Right kidney (tissue), 1 donor: Measurements from ENCODE around the gene C19orf12.
"Not testable (repeated sequence)": the region's sequence is repeated elsewhere in the genome, so short reads cannot be mapped to it uniquely, and the experiment has no call there.

Source experiments
- DNase-seq: peaks from one replicate; pipeline ENCODE4 v3.0.0-alpha.2; 2016

The C19orf12 gene

DNA sequence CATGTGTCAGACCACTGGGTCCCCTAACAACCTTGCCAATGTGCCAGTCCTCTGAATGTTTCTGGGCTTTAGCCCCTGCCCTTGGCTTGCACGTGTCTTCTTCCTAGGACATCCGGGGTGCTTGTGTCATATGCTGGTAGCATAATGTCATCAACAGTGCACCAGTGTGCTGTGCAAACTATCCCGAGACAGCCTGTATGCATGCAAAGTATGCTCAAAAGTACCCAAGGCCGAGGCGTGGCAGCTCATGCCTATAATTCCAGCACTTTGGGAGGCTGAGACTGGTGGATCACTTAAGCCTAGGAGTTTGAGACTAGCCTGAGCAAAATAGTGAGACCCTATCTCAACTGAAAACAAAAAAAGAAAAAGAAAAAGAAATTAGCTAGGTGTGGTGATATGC lies 20.8 kb upstream of the C19orf12 start:
- no peak for DNase-seq

DNA sequence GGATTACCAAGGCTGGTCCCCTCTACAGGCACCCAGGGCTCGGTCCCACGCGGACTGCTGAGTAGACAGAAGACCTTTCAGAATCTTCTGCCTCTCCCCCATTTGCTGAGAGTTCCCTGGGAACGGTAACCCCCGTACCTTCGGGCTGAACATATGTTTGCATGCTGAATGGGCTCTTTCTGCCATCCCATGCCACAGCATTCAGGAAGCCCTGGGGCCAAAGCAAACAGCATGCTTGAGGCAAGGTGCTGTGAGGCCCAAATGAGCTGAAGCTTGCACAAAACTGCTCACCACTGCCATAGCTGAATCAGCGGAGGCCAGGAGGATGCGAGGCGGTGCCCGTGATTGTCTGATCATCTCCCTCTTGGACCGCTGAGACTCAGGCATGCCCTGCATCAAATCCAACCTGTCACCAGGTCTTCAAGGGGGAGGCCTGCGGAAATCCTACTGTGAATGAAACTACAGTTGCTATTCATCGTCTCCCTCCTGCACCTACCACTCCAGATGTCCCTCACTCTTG lies 16.3 kb upstream of the C19orf12 start:
- DNase-seq = no peak

DNA sequence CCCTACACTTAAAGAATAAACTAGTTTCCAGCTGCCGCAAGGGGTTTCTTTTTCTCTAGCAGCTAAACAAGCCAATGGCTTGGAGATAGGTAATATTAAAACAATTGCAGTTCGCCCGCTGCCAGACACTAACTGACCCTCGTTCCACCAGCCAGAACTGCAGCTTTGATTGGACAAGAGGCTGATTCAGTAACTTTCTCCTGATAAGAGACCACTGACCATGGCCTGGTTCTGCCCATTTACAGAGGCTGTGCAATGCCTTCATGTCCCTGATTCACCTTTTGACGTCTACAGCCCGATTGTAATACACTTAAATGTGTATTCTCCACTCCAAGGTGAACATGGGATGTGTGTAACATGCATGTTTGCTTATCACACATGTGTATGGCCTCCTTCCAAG lies 12.8 kb upstream of the C19orf12 start:
- DNase-seq = no peak

DNA sequence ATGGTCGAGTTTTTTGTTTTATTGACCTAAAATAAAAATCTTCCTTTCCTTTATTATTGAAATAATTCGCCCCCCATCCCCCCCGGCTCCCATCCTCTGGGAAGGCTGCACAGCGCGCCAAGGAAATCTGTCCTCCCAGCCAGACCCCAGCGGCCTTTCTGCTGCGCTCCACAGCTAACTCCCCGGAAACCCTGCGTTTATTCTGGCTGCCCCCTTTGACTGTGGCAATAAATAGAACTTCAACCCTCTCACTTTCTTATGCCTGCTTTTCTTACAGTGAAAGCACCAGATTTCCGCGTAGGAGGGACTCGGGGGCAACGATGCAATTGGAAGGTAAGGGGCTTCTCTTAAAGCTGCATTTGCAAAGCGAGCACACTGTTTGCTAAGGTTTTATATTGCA lies 9.7 kb upstream of the C19orf12 start:
- peak; percentile 35 for DNase-seq

DNA sequence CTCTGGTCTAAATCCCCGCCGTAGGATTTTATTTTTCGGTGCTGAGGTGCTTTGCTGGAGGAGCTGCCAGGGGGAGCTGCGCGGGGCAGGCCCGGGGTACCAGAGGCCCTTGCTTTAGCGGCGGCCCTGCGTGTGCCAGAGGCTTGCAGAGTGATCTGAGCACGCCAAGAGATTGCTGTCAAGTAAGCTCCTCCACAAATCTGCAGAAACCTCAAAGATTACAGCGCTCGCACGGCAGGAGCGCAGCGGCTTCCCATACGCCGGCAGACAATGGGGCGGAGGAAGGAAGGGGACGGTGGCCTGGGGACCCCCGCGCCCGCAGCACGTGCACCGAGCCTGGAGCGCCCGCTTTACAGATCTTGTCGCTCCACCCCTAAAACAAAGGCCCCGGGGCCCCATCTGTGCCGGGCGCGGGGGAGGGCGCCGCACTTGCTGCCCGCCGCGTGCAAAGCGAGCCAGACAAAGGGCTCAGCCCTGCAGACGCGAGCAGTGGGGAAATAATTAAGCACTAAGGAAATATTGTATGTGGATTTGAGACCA lies 9.1 kb upstream of the C19orf12 start:
- DNase-seq = peak; percentile 79

DNA sequence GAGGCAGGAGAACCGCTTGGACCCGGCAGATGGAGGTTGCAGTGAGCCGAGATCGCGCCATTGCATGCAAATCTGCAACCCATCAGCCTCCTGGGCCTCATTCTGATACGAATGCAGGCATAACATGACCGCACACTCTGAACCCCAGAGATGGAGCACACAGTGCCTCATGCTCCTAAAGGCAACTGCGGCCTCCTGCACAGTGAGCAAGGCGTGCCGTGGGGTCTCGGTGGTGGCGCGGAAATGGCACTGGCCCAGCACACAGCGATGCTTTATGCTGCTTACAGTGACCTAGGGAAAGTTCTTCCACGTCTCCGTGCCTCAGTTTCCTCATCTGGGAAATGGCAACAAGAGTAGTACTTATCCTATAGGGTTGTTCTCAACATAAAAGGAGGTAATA lies 2.0 kb upstream of the C19orf12 start:
- no peak for DNase-seq

DNA sequence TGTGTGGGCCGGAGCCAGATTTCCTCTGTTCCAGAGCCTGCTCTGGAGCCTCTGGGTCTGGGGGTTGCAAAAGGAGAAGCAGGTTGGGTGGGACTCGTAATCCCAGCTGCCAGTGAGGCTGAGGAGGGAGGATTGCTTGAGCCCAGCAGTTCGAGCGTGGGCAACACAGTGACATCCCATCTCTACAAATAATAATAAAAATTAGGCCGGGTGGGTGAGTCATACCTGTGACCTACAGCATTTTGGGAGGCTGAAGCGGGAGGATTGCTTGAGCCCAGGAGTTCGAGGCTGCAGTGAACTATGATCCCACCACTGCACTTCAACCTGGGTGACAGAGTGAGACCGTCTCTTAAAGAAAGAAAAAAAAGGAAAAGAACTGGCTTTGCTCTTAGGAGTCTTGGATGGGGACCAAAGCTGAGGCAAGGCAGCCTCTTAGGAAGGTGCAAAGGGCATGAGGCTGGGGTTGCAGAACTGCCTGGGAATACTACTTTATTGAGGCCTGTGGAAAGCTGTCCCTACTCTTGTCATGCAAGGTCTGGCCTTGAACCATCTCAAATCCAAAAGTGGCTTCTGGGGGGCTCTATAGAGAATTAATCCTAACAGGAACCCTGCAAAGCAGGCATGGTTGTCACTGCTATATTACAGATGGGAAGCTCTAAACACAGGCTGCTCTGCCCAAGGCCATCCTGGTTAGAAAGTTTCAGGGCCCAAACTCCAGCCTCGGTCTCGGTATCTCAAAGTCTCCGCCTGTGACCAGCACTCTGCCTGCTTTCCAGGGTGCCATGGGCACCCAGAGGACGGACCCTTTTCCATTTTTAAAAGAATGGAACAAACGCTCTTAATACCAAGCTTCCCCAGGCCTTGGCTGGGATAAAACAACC lies 880 bp upstream of the C19orf12 start:
- DNase-seq = no peak

DNA sequence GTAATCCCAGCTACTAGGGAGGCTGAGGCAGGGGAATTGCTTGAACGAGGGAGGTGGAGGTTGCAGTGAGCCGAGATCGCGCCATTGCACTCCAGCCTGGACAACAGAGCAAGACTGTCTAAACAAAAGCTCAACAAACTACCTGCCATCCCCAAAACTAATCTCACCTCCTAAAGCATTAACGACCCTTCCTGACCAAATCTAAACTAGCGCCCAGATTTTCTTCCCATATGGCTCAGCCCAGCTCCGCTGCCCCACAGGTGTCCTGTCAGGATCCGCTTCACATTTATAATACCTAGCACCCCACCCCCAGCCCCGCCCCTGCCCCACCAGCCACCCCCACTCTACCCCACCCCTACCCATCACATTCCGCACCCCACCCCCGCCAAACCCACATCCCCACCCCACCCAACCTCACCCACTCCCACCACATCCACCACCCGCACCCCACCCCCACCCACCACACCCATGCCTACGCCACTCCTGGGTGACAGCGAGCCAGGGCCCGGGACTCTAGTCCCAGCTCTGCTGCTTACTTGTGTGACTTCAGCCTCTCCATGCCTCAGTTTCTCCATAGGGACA lies 599 bp downstream of the C19orf12 start:
- DNase-seq = no peak

DNA sequence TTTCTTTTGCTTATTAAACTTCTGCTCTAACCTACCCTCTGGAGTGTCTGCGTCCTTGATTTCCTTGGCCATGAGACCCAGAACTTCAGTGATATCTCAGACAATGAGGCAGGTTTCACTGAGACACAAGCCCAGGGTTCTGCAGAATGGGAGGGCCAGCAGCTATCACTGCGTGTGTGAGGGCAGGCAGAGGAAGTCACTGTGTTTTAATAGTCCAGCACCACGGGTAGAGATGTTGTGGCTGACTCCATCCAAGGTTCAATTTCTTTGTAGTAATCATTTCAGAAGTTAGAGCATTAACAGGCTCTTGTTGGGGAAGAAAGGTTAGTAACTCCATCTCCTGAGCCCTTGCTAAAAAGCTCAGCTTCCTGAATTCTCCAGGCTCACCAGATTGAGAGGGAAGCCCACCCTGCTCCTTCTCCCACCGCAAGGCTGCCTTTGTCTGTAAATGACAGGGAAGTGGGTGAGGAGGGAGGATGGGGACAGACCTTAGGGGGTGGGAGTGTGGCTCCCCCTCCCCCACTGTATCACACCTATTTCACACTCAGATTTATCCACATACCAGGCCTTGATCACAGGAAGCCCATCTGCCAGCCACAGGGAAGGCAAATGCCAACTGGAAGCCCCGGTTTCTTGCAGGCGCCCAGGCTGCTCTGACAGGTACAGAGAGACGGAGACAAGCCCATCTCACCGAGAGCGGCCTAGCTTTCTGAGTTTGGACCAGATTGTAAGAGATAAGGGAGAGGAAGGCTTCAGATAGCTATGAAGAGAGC lies 2.1 kb downstream of the C19orf12 start:
- no peak for DNase-seq

DNA sequence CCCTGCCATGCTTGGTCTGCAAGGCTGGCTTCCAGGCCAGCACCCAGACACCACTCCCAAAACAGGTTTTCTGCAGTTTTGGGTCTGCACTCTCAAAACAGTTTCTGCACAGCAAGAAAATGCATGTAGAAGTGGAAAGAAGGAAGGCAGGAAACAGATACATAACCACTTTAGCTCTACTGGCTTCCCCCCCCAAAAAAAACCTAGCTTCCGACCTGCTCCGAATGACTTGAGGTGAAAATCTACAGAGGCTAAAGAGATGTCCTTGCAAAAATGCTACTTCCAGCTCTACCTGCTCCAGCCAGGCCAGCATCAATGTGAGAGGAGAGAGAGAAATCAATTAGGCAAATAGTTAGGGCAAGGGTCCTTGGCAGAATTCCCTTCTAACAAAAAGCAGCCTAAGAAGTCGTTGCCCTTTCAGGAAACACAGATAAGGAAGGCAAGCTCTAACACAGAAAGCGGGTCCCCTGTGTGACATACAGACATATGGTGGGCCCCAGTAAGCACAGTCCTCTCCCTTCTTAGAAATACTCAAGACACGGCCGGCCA lies 3.4 kb downstream of the C19orf12 start:
- no peak for DNase-seq

DNA sequence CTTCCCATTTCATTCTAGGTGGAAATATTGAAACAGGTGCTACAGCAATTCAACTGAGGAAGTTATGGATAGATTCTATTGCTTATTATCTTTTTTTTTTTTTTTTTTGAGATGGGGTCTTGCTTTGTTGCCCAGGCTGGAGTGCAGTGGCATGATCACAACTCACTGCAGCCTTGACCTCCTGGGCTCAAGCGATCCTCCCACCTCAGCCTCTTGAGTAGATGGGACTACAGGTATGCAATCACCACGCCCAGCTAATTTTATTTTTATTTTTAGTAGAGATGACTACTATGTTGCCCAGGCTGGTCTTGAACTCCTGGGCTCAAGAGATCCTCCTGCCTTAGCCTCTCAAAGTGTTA lies 5.6 kb downstream of the C19orf12 start:
- not testable (repeated sequence) for DNase-seq

DNA sequence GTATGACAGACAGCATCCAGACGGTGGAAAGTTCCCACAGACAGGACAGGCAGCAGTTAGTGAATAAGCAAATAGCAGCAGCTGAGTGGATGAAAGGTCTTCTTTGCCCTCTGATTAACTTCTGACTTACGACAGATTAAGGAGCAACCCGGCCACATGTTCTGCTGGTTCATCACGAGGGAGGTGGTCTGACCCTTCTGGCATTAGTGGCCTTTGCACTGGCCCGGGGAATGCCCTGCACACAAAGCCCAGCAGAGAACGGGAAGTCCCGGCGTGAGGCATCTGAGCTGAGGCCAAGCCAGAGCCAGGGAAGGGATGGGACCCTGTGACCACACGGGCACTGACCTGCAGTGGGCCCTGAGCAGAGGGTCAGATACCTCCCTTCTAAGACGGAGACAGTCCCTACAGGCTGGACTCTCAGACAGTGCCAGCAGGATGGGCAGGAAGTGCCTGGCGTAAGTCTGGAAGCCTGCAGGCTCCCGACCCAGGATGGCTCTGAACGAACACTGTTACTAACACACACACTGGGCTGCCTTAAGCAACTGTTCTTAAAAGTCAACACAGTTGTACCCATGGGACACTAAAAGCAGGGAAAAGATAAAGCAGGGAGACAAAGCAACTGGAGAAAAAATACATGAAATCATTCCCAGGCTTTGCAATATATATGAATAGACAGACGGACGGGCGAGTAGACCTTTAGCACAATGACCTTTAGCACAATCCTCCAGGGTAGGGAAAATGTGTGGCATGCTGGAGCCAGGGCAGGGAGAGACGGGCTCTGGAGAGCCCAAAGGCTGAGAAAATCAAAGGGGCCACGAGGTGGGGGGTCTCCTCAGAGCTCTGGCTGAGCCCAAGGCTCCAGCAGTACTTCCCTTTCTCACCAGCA lies 6.3 kb downstream of the C19orf12 start:
- DNase-seq = no peak

DNA sequence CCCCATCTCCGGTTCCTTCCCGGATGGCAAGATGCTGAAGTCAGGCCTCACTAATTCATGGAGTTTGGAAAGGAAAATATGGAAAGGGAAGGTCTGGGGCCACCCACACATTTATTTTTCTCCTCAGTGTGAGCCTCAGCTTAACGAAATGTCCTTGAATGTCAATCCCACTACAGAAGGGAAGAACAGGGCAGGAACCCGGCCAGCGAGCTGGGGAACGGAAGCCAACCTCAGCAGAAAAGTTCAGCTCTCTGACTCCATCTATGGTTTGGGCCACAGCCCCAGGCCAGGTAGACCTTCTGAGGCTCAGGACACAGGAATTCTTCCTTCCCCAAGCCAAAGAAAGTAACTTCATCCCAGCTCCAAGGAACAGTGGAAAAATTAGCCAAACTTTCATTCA lies 8.4 kb downstream of the C19orf12 start:
- DNase-seq = no peak

DNA sequence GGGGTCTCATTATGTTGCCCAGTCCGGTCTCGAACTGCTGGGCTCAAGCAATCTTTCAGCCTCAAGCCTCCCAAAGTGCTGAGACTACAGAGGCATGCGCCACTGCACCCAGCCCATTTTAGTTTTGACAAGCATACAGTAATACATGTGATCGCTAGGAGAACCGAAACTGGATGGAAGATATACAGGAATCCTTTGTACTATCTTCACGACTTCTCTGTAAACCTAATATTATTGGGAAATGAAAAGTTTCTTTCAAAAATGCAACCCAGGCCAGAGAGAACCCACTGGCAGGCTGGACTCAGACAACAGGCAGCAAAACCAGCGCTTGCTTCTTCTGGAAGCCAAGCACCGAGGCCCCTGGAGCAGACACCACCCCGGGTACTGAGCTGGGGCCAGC lies 9.4 kb downstream of the C19orf12 start:
- DNase-seq = no peak

DNA sequence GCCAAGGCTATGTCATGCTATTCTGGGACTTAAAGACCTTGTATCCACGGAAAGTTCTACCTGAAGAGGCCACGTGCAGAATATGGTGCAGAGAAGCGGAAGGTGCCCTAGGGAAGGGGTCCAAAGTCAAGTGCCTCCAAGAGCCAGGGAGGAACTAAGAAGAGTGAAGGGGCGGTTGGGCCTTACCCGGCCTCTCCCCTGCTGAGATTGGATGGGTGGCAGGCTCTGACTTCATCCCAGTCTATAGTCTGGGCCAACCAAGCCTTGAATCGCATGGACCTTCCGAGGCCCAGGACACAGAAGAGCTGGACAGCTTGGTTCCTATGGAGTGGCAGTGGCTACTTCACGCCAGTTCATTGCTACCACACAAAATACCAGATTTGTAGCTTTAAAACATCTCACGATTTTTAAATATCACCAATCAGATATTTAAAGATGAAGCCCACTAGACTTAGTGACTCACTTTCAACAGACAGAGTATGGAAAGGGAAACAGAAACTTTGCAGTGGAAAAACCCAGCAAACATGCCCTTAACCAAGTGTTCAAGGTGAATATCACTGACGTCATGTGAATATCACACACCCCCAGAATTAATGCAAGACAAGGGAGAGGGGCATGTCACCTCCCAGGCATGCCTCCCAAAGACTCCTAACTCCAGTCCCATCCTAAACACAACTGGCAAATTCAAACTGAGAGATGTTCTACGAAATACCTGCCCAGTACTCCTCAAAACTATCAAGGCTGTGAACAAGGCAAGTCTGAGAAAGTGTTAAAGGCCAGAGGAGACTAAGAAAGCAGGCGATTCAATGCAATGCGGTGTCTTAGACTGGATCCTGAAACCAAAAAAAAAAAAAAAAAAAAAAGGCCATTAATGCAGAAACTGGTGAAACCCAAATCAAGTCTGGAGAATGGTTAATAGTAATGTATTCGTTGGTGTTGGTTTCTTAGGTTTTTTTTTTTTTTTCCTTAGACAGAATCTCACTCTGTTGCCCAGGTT lies 10.2 kb downstream of the C19orf12 start:
- no peak for DNase-seq

DNA sequence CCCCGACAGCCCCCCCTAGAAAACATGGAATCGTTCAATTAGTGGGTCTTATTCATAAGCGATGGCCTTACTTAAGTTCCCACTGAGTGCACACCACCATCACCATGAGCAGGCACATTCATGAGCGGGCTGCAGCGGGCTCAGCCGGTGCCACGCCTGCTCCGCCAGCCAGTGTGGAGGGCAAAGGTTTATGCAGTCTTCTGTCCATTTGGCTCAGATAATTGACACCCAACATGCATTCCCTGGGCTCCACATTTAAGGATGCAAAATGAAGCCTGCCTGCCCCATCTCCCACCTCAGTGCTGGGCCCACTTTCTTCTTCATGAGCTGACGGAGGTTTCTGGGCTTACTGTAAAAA lies 12.1 kb downstream of the C19orf12 start:
- no peak for DNase-seq

DNA sequence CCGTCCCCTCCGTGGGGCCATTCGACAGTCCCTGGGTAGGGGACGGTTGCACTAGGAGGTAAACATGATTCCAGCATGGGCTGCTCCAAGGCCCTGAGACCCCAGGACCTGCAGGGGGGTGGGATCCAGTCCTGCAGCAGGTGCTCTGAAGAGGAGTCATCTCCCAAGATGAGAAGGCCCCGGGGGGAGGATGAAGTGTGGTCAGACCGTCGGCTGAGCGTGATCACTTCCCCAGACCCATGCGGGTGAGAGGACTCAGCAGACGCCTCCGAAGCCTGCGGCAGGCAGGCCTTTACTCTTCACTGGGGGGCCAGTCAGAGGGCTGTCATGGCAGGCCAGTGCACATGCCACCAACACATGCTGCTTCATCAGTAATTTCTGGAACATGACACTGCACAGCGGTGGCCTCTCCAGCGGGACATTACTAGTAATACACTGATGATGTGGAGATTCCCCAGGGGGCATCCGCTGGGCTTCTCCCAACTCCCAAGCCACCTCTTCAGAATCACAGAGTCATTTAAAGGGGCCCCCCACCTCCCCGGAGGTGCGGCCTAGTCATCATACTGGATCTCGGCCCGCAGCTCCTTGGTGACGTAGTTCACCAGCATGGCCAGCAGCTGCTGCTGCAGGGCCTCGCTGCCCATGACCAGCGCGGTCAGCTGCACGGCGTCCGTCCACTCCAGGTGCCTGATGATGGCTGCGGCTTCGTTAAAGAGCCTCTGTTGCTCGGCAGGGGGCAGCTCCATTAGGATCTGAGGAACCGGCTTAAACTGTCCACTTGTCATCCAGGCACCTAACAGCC lies 12.7 kb downstream of the C19orf12 start:
- no peak for DNase-seq

DNA sequence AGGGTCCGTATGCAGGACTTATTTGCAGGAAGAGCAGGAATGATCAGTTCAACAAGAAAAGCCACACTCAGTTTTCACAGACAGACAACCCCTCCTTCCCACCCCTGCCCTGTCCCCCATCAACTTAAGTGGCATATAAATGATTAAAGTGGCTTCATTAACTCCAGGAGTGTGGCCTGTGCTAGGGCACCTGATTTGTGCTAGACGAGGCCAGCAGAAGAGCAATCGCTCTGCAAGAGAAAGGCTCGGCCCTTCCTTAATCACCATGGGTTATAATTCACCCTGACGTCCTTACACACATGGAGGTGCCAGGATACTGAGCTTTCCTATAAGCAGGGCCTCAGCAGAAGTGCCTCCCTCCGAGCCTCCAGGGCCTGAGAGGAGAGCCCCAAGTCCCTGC lies 14.6 kb downstream of the C19orf12 start:
- no peak for DNase-seq

DNA sequence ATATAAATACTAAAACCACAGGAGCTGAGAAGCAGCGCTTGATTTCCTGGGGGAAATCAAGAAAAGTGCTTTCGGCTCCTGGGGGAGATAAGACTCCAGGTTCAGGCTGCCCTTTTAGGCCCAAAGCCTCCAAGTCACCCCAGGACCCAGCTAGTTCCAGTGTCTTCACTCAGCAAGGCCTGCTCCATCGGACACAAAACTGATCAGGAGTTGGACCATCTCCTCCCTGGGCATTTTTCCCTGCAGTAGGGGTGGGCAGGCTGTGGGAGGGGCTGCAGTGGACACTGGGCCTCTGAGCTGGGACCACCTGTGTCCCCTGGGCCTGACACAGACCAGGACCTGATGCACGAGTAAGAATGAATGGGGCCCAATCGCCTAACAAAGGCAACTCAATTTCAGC lies 15.2 kb downstream of the C19orf12 start:
- DNase-seq = no peak
